Fibroblast of villous mesenchyme (primary cell): Measurements from ENCODE around the gene CCDC57. TPM values are rescaled to one million over a fixed set of nuclear protein-coding genes. Genes with fewer than 3 reads are reported as not detected.
"Not testable (repeated sequence)": the region's sequence is repeated elsewhere in the genome, so short reads cannot be mapped to it uniquely, and the experiment has no call there.

Experiments used
- DNase-seq: peaks from one replicate; pipeline ENCODE4 v3.0.0-alpha.2; 2010; ENCODE audit warnings: low read depth
- H3K4me3 ChIP-seq: 2 replicates; pipeline ENCODE4 v1.5.1; 2011; ENCODE audit warnings: low read depth, mild to moderate bottlenecking, low read length
- total RNA-seq: library from RNA; depleted of rRNA; stranded (reverse); fragments of >200 nt; gene quantifications from 2 replicates; pipeline ENCODE4 v1.2.3, GENCODE V29; 2012
- TF ChIP-seq, protein P1 (sequence below): IDR thresholded peaks from 2 replicates; pipeline ENCODE4 v1.5.1; 2012; ENCODE audit warnings: low read depth, mild to moderate bottlenecking, low read length; ENCODE audit not compliant: insufficient read depth

Gene CCDC57
- total RNA-seq, 1 donor: 19.9 TPM

DNA sequence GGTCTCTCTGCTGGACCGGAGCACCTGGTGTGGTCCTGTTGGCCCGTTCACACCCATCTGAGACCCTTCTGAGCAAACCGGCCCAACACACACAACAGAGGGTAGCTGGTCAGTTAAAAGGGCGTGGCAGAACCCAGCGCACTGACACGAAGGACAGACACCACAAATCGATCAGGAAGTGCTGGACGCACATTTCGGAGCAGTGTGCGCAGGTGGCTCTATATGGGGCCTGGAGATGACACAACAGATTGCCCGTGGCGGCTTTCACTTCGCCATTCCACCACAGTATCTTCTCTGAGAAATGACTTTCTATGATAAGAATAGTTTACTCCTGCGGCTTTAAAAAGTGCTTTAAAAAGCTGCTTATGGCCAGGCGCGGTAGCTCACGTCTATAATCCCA, 12.5 kb downstream of the CCDC57 start:
- no peak overlapping the region for H3K4me3 ChIP-seq
- TF ChIP-seq, protein P1, sequence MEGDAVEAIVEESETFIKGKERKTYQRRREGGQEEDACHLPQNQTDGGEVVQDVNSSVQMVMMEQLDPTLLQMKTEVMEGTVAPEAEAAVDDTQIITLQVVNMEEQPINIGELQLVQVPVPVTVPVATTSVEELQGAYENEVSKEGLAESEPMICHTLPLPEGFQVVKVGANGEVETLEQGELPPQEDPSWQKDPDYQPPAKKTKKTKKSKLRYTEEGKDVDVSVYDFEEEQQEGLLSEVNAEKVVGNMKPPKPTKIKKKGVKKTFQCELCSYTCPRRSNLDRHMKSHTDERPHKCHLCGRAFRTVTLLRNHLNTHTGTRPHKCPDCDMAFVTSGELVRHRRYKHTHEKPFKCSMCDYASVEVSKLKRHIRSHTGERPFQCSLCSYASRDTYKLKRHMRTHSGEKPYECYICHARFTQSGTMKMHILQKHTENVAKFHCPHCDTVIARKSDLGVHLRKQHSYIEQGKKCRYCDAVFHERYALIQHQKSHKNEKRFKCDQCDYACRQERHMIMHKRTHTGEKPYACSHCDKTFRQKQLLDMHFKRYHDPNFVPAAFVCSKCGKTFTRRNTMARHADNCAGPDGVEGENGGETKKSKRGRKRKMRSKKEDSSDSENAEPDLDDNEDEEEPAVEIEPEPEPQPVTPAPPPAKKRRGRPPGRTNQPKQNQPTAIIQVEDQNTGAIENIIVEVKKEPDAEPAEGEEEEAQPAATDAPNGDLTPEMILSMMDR: no peak
- no peak for DNase-seq

DNA sequence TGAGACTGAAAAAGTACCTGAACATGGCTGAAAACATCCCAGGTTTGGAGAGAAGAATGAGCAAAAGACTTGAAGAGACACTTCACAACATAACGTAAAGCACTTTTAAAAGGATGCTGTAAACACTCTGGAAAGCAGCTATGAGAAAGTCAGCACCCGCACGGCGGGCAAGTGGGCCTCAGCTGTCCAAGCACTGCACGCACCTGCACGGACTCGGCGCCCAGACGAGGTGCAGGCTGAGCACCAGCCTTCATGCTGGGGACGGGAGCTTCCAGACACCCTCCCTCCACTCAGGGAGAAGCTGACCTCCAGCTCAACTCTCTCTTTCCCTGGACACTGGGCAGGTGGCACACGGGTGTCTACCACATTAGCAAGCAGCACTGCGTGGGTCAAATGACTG, 13.1 kb downstream of the CCDC57 start:
- no peak for DNase-seq
- no peak overlapping the region for H3K4me3 ChIP-seq
- TF ChIP-seq, protein P1: no peak

- no peak for DNase-seq
- TF ChIP-seq, protein P1: no peak
- no peak overlapping the region for H3K4me3 ChIP-seq
These were observed 14.6 kb downstream of the CCDC57 start for GRCh38 chr17:82198092-82198491.

GRCh38 chr17:82195675-82196672, 16.7 kb downstream of the CCDC57 start:
- no peak overlapping the region for H3K4me3 ChIP-seq
- TF ChIP-seq, protein P1: no peak
- no peak for DNase-seq

DNA sequence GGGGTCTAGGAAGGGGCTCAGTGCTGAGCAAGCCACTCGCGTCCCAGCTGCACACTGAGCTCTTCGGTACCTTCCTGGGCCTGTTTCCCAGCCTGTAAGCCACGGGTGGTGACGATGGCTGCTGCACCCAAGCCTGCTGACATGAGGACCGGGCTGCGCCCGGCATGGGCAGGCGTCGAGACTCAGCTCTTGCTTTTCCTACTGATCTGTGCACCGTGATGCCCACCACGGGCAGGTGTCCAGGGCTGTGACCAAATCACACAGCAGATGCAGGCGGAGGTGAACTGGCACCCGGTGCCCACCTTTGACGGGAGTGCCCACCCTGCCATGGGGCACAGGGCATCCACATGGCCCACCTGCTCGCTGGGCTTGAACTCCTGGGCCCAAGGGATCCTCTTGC, 17.9 kb downstream of the CCDC57 start:
- DNase-seq: no peak
- no peak overlapping the region for H3K4me3 ChIP-seq
- TF ChIP-seq, protein P1: no peak

DNA sequence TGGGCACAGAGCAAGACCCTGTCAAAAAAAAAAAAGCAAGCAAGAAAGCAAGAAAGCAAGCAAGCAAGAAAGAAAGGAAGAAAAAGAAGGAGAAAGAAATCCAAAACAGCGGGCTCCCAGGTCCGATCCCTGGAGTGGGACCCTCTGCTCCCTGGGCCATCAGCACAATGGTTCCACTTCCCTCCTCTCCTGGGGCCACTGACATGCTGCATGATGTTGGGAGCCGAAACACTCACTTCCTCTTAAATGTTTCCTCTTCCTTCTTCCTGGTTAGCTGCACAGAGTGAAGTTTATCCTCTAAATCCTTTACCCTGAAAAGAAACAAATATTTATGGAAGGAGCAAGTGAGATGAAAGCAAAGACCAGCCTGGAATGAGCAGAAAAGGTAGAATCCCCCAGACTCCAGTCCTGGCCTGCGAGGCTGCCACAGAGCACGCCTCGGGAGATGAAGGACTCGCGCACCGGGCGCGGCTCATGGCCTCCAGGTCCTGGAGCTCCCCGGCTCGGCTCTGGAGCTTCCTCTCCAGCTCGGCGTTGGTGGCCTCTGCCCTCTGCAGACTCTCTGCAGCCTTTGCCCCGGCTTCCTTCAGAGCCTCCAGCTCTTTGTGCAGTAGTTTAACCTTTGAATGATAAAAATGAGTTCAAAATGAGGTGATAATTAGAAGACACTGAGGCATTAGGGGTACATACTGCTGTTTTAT, 19.0 kb downstream of the CCDC57 start:
- H3K4me3 ChIP-seq: no peak overlapping the region
- TF ChIP-seq, protein P1: no peak
- DNase-seq: no peak

GRCh38 chr17:82193050-82193449, 19.6 kb downstream of the CCDC57 start:
- not testable (repeated sequence) for DNase-seq, H3K4me3 ChIP-seq
